SU-DHL-6 (cell line): ENCODE data around the gene IFT27.

ENCODE experiments used
- H2AFZ ChIP-seq: fragments of 200-600 bp; sonication (generic); 2 replicates; pipeline ENCODE4 v1.6.1; 2014; ENCODE audit warnings: low read depth, mild to moderate bottlenecking, moderate library complexity, mixed read lengths, antibody characterized with exemption, low read length; ENCODE audit not compliant: severe bottlenecking
- H3F3A ChIP-seq: fragments of 200-600 bp; shearing (Covaris generic); 2 replicates; pipeline ENCODE4 v1.6.0; 2016; ENCODE audit warnings: antibody characterized with exemption, mild to moderate bottlenecking; ENCODE audit not compliant: insufficient read depth
- H3K27ac ChIP-seq: fragments of 200-600 bp; sonication (generic); 2 replicates; pipeline ENCODE4 v1.5.1; 2016; ENCODE audit warnings: low read depth, mild to moderate bottlenecking, low read length, moderate library complexity, mixed read lengths
- H3K27me3 ChIP-seq: fragments of 200-600 bp; sonication (generic), shearing (Covaris generic); 2 replicates; pipeline ENCODE4 v1.6.0; 2014; ENCODE audit warnings: mild to moderate bottlenecking, low read length
- H3K36me3 ChIP-seq: fragments of 200-600 bp; sonication (generic); 2 replicates; pipeline ENCODE4 v1.6.1; 2014; ENCODE audit warnings: mild to moderate bottlenecking, low read length, mixed read lengths
- H3K4me2 ChIP-seq: fragments of 300-600, 200-600 bp; shearing (Covaris generic), sonication (generic); 2 replicates; pipeline ENCODE4 v1.6.0; 2014; ENCODE audit warnings: low read length, low read depth, mild to moderate bottlenecking; ENCODE audit not compliant: poor library complexity, severe bottlenecking
- H3K4me3 ChIP-seq: fragments of 200-600 bp; sonication (generic); 2 replicates; pipeline ENCODE4 v1.5.1; 2014; ENCODE audit warnings: antibody characterized with exemption, low read length, mild to moderate bottlenecking, mixed read lengths; ENCODE audit not compliant: insufficient read depth, poor library complexity, severe bottlenecking
- H3K79me2 ChIP-seq: fragments of 200-600 bp; sonication (generic); 2 replicates; pipeline ENCODE4 v1.6.1; 2014; ENCODE audit warnings: mild to moderate bottlenecking, low read length, moderate library complexity; ENCODE audit not compliant: insufficient read depth
- H3K9ac ChIP-seq: fragments of 200-600 bp; sonication (generic); 2 replicates; pipeline ENCODE4 v1.7.0; 2014; ENCODE audit warnings: mild to moderate bottlenecking, low read length
- H3K9me2 ChIP-seq: fragments of 200-600 bp; sonication (generic); replicated peaks from 2 replicates; pipeline ENCODE4 v1.6.1; 2014; ENCODE audit warnings: low read length; ENCODE audit not compliant: insufficient read depth
- H3K9me3 ChIP-seq: fragments of 200-600 bp; sonication (generic); 2 replicates; pipeline ENCODE4 v1.6.1; 2014; ENCODE audit warnings: low read length, mixed read lengths; ENCODE audit not compliant: insufficient read depth
- H4K20me1 ChIP-seq: fragments of 200-600 bp; sonication (generic); 2 replicates; pipeline ENCODE4 v1.6.1; 2014; ENCODE audit warnings: low read depth, mild to moderate bottlenecking, antibody characterized with exemption, low read length, moderate library complexity, mixed read lengths
- CTCF ChIP-seq: fragments of 200-600 bp; sonication (generic); IDR thresholded peaks from one replicate; pipeline ENCODE4 v1.5.1; 2017; ENCODE audit warnings: antibody characterized with exemption, mild to moderate bottlenecking, low read length, moderate library complexity; ENCODE audit not compliant: insufficient read depth, poor library complexity, severe bottlenecking
- EZH2phosphoT487 ChIP-seq: fragments of 200-600 bp; sonication (generic), shearing (Covaris generic); conservative IDR thresholded peaks from 2 replicates; pipeline ENCODE4 v1.6.1; 2018; ENCODE audit warnings: mild to moderate bottlenecking, antibody characterized with exemption, low read length, moderate library complexity, mixed read lengths

The IFT27 gene

GRCh38 chr22:36737776-36738175 lies 38.1 kb downstream of the IFT27 start:
- H3K9me3 ChIP-seq = no peaks in the 10 kb centered on the region
- H3K9ac ChIP-seq = no peak overlapping the region
- H3K4me2 ChIP-seq = no peak overlapping the region
- no peak overlapping the region for H3K4me3 ChIP-seq
- H3F3A ChIP-seq = no peaks in the 10 kb centered on the region
- H3K9me2 ChIP-seq = no peaks in the 10 kb centered on the region
- no peaks in the 10 kb centered on the region for H3K79me2 ChIP-seq
- H3K27me3 ChIP-seq = no peaks in the 10 kb centered on the region
- TF ChIP-seq CTCF (no peak), EZH2phosphoT487 (no peak)
- no peak overlapping the region for H2AFZ ChIP-seq
- H4K20me1 ChIP-seq = no peaks in the 10 kb centered on the region
- no peaks in the 10 kb centered on the region for H3K36me3 ChIP-seq
- no peak overlapping the region for H3K27ac ChIP-seq

GRCh38 chr22:36736701-36737320 lies 39.1 kb downstream of the IFT27 start:
- no peak overlapping the region for H3K4me2 ChIP-seq
- no peak overlapping the region for H3K27ac ChIP-seq
- TF ChIP-seq EZH2phosphoT487 (no peak), CTCF (no peak)

GRCh38 chr22:36734171-36735058 lies 41.5 kb downstream of the IFT27 start:
- no peaks in the 10 kb centered on the region for H3K79me2 ChIP-seq
- H3K9me2 ChIP-seq = no peaks in the 10 kb centered on the region
- no peaks in the 10 kb centered on the region for H3K36me3 ChIP-seq
- no peaks in the 10 kb centered on the region for H3F3A ChIP-seq
- no peak overlapping the region for H3K9ac ChIP-seq
- H3K27ac ChIP-seq = no peak overlapping the region
- H3K4me3 ChIP-seq = no peak overlapping the region
- no peaks in the 10 kb centered on the region for H3K9me3 ChIP-seq
- no peaks in the 10 kb centered on the region for H3K27me3 ChIP-seq
- no peak overlapping the region for H2AFZ ChIP-seq
- TF ChIP-seq EZH2phosphoT487 (no peak), CTCF (no peak)
- H3K4me2 ChIP-seq = no peak overlapping the region
- no peaks in the 10 kb centered on the region for H4K20me1 ChIP-seq

More at GRCh38 chr22:36736701-36737320, 39.1 kb downstream of the IFT27 start:
- Histone ChIP-seq H3K79me2 (no peaks in the 10 kb centered on the region), H3K9me3 (no peaks in the 10 kb centered on the region), H2AFZ (no peak overlapping the region), H4K20me1 (no peaks in the 10 kb centered on the region), H3K9me2 (no peaks in the 10 kb centered on the region), H3K27me3 (no peaks in the 10 kb centered on the region), H3K9ac (no peak overlapping the region), H3F3A (no peaks in the 10 kb centered on the region), H3K36me3 (no peaks in the 10 kb centered on the region), H3K4me3 (no peak overlapping the region)
